AG04450 (cell line): ENCODE data around the gene PELI2. TPM values are rescaled to one million over a fixed set of nuclear protein-coding genes. Genes with fewer than 3 reads are reported as not detected.

Experiments used
- CTCF ChIA-PET: fragments of 300-600, 350-600 bp; formaldehyde crosslinking; extraction: SDS; loops from one replicate; lab custom pipeline; 2022; ENCODE audit warnings: antibody characterized with exemption, inconsistent platforms; lab: Charles Lee
- POLR2A ChIA-PET: fragments of 350-600 bp; formaldehyde crosslinking; extraction: SDS; loops from one replicate; lab custom pipeline; 2021; ENCODE audit warnings: antibody characterized with exemption, inconsistent platforms; lab: Yijun Ruan, JAX
- DNase-seq: peaks from one replicate; pipeline ENCODE4 v3.0.0-alpha.2; 2011; ENCODE audit warnings: low read depth, low spot score
- H3K27ac ChIP-seq: one replicate; pipeline ENCODE4 v1.5.1; 2012; ENCODE audit warnings: low read depth, low read length, control low read depth
- H3K27me3 ChIP-seq: one replicate; pipeline ENCODE4 v1.6.0; 2012; ENCODE audit warnings: low read length; ENCODE audit not compliant: control insufficient read depth, insufficient read depth
- H3K4me3 ChIP-seq: 2 replicates; pipeline ENCODE4 v1.5.1; 2011; ENCODE audit warnings: mild to moderate bottlenecking, low read depth, low read length, control low read depth
- H3K9me3 ChIP-seq: 2 replicates; pipeline ENCODE4 v1.5.1; 2012; ENCODE audit warnings: low read length; ENCODE audit not compliant: control insufficient read depth, insufficient read depth
- polyA plus RNA-seq: library from polyadenylated mRNA; depleted of rRNA; stranded (reverse); fragments of >200 nt; gene quantifications from 2 replicates; pipeline ENCODE4 v1.2.3, GENCODE V29; 2011
- TF ChIP-seq, protein P1 (sequence below): IDR thresholded peaks from 2 replicates; pipeline ENCODE4 v1.5.1; 2011; ENCODE audit warnings: low read depth, low read length, control low read depth, inconsistent platforms

Gene PELI2
- polyA plus RNA-seq, 1 experiment, result 25.7 TPM

DNA sequence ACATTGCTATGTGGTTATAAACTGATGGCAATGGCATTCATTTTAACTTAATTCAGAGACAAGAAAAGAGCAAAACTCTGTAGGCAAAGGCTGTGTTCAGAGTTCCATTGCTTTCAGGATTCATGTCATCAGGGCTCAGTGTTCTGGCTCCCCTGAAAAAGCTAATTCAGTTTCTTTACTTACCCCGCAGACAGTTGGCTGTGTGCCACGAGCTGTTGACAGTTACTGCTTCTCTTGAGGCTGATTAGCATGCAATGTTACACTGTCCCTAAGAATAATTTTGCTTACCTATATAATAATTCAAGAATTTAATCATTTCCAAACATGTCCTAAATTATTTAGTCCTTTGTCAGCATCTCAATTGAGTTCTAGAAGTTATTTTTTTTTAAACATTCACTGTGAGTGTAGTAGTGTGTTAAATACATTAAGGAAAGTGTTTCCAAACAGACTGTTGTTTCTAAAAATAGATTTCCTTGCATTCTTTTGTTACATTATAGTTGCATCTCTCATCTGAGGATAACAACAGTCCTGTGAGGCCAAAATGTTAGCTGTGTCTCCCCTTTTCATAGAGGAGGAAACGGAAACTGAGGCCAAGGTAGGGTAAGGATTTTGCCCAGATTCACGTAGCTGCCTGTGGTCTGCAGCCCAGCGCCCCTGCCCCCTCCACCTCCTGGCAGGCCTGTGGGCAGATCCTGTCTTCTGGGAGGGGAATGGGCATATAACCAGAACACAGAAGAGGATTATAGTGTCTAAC is 98.6 kb downstream of the PELI2 start:
- POLR2A ChIA-PET, result interaction anchor here (1.4 kb wide), 1 partner anchor 108 kb away, joined by 3 read pairs; no protein-coding TSS in a partner anchor
- no peaks in the 10 kb centered on the region for H3K27me3 ChIP-seq
- CTCF ChIA-PET, result interaction anchor here (2.2 kb wide), 1 partner anchor 123 kb away, joined by 9 read pairs; no protein-coding TSS in a partner anchor
- TF ChIP-seq, protein P1, sequence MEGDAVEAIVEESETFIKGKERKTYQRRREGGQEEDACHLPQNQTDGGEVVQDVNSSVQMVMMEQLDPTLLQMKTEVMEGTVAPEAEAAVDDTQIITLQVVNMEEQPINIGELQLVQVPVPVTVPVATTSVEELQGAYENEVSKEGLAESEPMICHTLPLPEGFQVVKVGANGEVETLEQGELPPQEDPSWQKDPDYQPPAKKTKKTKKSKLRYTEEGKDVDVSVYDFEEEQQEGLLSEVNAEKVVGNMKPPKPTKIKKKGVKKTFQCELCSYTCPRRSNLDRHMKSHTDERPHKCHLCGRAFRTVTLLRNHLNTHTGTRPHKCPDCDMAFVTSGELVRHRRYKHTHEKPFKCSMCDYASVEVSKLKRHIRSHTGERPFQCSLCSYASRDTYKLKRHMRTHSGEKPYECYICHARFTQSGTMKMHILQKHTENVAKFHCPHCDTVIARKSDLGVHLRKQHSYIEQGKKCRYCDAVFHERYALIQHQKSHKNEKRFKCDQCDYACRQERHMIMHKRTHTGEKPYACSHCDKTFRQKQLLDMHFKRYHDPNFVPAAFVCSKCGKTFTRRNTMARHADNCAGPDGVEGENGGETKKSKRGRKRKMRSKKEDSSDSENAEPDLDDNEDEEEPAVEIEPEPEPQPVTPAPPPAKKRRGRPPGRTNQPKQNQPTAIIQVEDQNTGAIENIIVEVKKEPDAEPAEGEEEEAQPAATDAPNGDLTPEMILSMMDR, result no peak
- H3K4me3 ChIP-seq, result no peak overlapping the region
- no peak for DNase-seq
- H3K27ac ChIP-seq, result no peak overlapping the region
- no peaks in the 10 kb centered on the region for H3K9me3 ChIP-seq

DNA sequence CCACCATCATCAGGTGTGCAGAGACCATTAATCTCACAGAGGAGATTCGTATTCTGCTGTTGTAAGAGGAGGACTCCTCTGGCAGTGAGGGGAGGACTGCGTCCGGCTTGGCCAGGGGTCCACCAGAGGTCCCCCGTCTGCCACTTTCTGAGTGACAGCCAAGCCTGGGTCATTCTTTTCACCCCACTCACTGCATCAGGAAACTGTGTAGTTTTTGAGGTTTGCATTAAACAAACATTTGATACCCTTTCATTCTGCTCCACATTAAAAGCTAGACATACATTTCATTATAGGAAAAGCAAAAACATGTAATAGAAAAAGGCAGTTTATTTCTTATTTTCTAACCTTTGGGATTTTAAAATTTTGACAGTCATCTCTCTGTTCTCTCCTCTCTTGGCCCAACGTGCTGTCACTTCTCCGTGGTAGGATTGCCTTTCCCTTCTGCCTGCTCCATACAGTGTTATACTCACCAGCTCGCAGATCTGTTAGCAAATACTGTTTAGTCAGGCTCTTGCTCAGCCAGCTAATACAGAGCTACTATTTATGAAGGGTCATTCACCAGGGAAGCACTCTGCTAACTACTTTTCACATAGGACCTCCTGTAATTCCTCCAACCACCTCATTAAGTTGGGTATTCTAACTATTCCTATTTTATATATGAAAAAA is 99.3 kb downstream of the PELI2 start:
- TF ChIP-seq, protein P1, result no peak
- Histone ChIP-seq H3K27ac (no peak overlapping the region), H3K9me3 (no peaks in the 10 kb centered on the region), H3K27me3 (no peaks in the 10 kb centered on the region), H3K4me3 (no peak overlapping the region)
- DNase-seq, result no peak
- ChIA-PET CTCF (interaction anchor here (2.2 kb wide), 1 partner anchor 123 kb away, joined by 9 read pairs; no protein-coding TSS in a partner anchor), POLR2A (interaction anchor here (1.4 kb wide), 1 partner anchor 108 kb away, joined by 3 read pairs; no protein-coding TSS in a partner anchor)

DNA sequence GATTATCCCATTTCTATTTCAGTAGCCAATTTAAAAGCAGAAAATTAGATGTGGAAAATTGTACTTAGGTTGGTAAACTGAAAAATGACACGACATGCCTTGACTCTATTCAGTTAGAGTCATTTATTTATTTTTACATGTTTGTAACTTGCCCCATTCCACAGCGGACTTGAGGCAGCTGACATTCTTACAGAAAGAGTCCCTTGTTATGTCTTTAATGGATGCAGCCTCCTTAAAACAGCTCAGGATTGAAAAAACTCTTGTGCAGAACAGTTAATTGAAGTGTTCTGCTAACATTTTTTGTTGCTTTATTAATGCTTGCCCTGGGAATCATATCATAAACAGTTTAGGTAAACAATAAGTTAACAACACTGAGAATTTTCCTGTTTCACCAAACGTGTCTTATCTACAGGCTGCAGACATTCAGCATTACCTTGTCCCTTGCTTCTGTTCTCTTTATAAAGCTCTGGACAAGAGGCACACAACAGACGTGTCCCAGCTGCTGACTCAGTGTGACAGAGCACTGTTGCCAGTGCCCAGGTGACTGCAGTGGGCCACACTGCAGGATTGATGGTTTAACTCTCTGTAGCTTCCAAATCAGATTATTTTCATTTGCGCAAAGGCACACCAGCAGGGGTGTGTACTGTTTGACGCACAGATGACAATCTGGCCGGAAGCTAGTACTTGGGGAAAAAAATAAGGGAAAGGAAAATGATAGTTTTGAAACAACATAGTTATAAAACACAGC is 101.6 kb downstream of the PELI2 start:
- H3K27ac ChIP-seq, result no peak overlapping the region
- TF ChIP-seq, protein P1, result no peak
- POLR2A ChIA-PET, result no interaction called here

DNA sequence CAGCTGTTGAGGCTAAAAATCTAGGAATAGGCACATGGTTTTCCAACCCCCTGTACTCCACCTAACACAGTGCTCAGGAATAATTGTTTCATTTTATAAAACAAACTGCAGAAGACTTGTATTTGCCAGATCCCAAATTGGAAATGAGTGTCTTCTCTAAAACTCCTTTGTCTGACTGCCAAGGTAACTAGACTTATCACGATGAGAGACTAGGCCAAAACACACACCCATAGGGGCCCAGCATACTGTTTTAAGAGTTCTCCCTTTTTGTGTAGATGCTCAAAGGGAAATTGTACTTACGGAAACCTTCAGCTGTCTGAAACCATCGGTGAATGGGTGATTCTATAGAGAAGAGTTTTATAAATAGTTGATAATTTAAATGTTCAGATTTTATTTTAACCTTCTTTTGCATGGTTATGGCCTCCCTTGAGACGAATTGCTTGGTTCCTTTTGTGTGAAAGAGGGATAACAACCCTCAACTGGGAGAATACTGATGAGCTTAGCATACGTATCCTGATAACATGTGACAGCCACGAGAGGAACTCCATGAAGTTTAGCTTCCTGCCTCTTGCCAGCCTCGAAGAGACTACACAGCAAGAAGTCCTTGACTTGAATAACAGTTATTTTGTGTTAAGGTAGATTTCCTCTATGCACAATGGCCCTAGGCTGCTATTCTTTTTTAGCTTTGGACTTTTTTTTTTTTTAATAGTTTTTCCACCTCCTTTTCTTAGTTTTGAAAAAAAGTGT is 103.3 kb downstream of the PELI2 start:
- Histone ChIP-seq H3K9me3 (no peaks in the 10 kb centered on the region), H3K27ac (no peak overlapping the region), H3K4me3 (no peak overlapping the region), H3K27me3 (no peaks in the 10 kb centered on the region)
- TF ChIP-seq, protein P1, result no peak
- no peak for DNase-seq
- CTCF ChIA-PET, result interaction anchor here (1.2 kb wide), 1 partner anchor 119 kb away, joined by 4 read pairs; no protein-coding TSS in a partner anchor
- POLR2A ChIA-PET, result no interaction called here

More for the DNA sequence above, 101.6 kb downstream of the PELI2 start:
- DNase-seq, result no peak
- CTCF ChIA-PET, result interaction anchor here (1.9 kb wide), 1 partner anchor 254 kb away, joined by 5 read pairs; no protein-coding TSS in a partner anchor
- Histone ChIP-seq H3K27me3 (no peaks in the 10 kb centered on the region), H3K9me3 (no peaks in the 10 kb centered on the region), H3K4me3 (no peak overlapping the region)
